ENCODE data around the gene OR4C12.
"Not testable (repeated sequence)": the region's sequence is repeated elsewhere in the genome, so short reads cannot be mapped to it uniquely, and the experiment has no call there.

OR4C12 gene

DNA sequence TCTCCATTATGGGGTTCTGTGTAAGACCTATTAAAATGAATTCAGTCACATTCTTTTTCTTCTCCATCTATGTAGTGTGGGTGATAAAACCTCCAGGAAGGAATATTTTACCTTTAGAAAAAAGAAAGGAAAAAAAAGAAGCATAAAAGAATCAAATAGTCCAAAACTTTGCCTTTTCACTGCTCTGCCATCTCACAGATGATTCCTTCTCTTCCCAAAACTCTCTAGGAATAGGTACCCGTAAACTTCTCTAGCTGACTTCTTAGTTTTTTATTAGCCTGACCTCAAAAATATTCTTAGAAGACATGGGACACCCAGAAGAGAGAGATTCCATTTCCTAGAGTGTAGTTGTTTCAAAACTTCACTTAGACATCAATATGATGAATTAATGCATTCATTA is at the start of gene OR4C12:
Gene OR4C12 (minus strand): TSS at position 101 of the 400 bp plus-strand sequence. CDS start 34 bp downstream, at position 67.
- not testable (repeated sequence) for DNase-seq (ENCODE audit: low read depth)

DNA sequence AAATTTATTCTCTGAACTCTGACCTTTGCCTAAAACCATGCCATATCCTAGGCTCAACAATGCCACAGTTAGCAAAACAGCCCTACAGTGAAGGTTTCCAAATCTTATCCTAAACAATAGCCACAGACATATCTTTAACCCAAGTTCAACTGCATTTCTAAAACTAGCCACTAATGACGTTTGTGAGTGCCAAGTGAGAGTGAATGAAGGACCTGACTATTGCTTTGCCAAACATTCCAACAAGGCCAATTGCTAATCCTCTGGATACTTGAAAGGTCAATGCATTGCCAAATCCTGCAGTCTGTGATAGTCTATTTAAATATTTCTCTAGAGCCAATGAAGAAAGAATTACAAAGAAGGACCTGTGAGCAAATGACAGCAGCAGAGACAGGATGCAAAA is 47.9 kb upstream of the OR4C12 start:
- no peak for DNase-seq (ENCODE audit: low read depth)

DNA sequence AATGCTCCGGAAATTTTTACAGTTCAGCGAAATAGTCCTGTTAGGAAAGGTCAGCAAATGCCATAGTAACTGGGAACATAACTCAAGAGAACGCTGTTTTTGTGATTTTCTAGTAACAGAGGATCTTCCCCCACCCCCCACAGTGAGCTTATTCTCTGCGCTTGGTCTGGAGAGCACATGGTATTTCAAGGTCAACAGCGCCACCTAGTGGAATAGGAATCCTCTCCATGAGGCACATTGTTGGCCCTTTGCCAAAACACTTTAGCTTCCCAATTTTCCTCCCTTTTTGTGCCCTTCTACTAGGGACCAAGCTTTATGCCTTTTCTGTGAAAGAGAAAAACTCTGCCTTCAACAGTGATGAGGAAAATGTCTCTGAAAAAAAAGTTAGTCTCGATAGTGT is 13.2 kb upstream of the OR4C12 start:
- peak; percentile 3 for DNase-seq (ENCODE audit: low read depth)

DNA sequence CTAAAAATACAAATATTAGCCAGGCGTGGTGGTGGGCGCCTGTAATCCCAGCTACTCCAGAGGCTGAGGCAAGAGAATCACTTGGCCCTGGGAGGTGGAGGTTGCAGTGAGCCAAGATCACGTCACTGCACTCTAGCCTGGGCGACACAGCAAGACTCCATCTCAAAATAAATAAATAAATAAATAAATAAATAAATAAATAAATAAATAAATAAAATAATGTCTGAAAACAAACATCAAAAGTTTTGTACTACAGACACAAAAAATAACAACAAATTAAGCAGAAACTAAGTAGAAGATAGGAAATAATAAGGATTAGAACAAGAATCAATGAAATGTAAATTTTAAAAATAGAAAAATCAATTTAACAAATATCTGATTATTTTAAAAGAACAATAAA is 8.9 kb downstream of the OR4C12 start:
- DNase-seq (ENCODE audit: low read depth), result not testable (repeated sequence)

DNA sequence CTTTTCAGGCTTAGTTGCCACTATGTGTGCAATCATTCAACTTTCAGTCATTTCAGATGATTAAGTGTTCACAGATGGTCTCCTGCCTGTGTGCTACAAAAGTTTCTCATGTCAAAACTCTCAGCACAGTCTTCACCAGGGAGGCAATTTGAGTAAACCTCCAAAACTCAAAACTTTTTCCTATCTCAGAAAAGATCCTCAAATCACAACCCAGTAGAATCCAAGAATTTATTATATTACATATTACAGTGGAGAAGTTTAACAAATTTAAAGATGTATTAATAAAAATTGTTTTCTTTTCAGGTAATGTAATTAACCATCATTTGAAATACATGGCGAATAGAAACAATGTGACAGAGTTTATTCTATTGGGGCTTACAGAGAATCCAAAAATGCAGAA is 30.2 kb downstream of the OR4C12 start, which contains the start of gene OR4C13:
Gene OR4C13 (plus strand): TSS at position 301 of the 400 bp plus-strand sequence. CDS start 32 bp downstream, at position 333.
- no peak for DNase-seq (ENCODE audit: low read depth)

DNA sequence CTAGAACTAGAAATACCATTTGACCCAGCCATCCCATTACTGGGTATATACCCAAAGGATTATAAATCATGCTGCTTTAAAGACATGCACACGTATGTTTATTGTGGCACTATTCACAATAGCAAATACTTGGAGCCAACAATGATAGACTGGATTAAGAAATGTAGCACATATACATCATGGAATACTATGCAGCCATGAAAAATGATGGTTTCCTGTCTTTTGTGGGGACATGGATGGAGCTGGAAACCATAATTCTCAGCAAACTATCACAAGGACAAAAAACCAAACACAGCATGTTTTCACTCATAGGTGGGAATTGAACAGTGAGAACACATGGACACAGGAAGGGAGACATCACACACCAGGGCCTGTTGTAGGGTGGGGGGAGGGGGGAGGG is 33.6 kb downstream of the OR4C12 start:
- DNase-seq (ENCODE audit: low read depth), result not testable (repeated sequence)
